ENCODE measurements around the gene KCNJ6.

DNA sequence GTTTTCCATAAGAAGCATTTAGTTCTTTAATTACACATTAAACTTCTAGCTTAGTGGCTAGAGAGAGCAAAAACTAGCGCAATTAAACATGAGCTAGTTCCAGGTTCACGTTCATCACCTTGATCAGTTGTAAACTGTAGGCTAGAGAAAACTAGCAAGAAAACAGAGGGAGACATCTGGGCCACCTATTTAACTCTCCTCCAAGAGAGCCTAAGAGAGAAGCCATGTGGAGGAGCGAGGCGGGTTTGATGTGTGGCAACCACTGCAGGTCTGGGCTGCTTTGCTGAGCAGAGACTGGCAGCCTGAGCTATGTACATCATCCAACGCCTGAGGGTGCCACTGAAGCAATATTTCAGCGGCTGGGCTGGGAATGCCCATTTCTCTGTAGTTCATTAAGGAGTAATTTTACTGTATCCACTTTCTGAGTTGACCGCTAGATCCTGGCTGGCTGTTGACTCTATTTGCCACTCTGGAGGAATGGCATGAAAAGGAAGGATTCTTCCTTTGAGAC lies 296.7 kb downstream of the KCNJ6 start:
- TF ChIP-seq POLR2A (IDR thresholded peaks at IDR 0.05; ENCODE audit: extremely low read depth, insufficient read length) (no peak), MYC (IDR thresholded peaks at IDR 0.05; ENCODE audit: low read depth, low read length) (no peak)
- TF ChIP-seq, protein P1, sequence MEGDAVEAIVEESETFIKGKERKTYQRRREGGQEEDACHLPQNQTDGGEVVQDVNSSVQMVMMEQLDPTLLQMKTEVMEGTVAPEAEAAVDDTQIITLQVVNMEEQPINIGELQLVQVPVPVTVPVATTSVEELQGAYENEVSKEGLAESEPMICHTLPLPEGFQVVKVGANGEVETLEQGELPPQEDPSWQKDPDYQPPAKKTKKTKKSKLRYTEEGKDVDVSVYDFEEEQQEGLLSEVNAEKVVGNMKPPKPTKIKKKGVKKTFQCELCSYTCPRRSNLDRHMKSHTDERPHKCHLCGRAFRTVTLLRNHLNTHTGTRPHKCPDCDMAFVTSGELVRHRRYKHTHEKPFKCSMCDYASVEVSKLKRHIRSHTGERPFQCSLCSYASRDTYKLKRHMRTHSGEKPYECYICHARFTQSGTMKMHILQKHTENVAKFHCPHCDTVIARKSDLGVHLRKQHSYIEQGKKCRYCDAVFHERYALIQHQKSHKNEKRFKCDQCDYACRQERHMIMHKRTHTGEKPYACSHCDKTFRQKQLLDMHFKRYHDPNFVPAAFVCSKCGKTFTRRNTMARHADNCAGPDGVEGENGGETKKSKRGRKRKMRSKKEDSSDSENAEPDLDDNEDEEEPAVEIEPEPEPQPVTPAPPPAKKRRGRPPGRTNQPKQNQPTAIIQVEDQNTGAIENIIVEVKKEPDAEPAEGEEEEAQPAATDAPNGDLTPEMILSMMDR (IDR thresholded peaks at IDR 0.05; ENCODE audit: low read depth, low read length): no peak
- TF ChIP-seq, protein P2, sequence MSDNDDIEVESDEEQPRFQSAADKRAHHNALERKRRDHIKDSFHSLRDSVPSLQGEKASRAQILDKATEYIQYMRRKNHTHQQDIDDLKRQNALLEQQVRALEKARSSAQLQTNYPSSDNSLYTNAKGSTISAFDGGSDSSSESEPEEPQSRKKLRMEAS (IDR thresholded peaks at IDR 0.05; ENCODE audit: low read depth, low read length): no peak
